Nephron (organoid): Measurements from ENCODE around the gene TSGA10.
A peak's percentile ranks its signal among the peaks of the same experiment; 100 is the strongest.
"Not testable (repeated sequence)": the region's sequence is repeated elsewhere in the genome, so short reads cannot be mapped to it uniquely, and the experiment has no call there.

ENCODE experiments used
- H3K27ac Mint-ChIP-seq, 3 experiments: 2 replicates each; pipeline ENCODE4 v1.8.0; 2020; ENCODE audit warnings: mixed read lengths in 3 of 3, mild to moderate bottlenecking in 2 of 3, moderate library complexity in 1 of 3
- H3K27me3 Mint-ChIP-seq: 2 replicates; pipeline ENCODE4 v1.8.0; 2021; ENCODE audit warnings: low read depth, mild to moderate bottlenecking, moderate library complexity, mixed read lengths
- H3K36me3 Mint-ChIP-seq: 2 replicates; pipeline ENCODE4 v1.8.0; 2020; ENCODE audit warnings: low read depth, mixed read lengths
- H3K4me1 Mint-ChIP-seq: 2 replicates; pipeline ENCODE4 v1.8.0; 2020; ENCODE audit warnings: mixed read lengths
- H3K4me3 Mint-ChIP-seq, 3 experiments: 2 replicates each; pipeline ENCODE4 v1.8.0; 2020; ENCODE audit warnings: mild to moderate bottlenecking in 3 of 3, mixed read lengths in 3 of 3, moderate library complexity in 2 of 3
- H3K9me3 Mint-ChIP-seq: 2 replicates; pipeline ENCODE4 v1.8.0; 2020; ENCODE audit warnings: mixed read lengths
- CTCF ChIP-seq, 3 experiments: fragments of 200-600 bp; sonication (generic); IDR thresholded peaks; one replicate each; pipeline ENCODE4 v1.5.0; 2021; ENCODE audit warnings: antibody characterized with exemption in 3 of 3; ENCODE audit not compliant: unreplicated experiment in 3 of 3

Gene TSGA10

GRCh38 chr2:99081891-99082290, 72.9 kb downstream of the TSGA10 start:
- H3K36me3 Mint-ChIP-seq, result no peaks in the 10 kb centered on the region
- no peak overlapping the region for H3K27ac Mint-ChIP-seq
- H3K9me3 Mint-ChIP-seq, result no peaks in the 10 kb centered on the region
- H3K4me3 Mint-ChIP-seq, result no peak overlapping the region
- TF ChIP-seq CTCF (IDR thresholded peaks at IDR 0.05; ENCODE audit: unreplicated experiment in 3 of 3), result no peak
- H3K27me3 Mint-ChIP-seq, result no peaks in the 10 kb centered on the region
- no peaks in the 10 kb centered on the region for H3K4me1 Mint-ChIP-seq

GRCh38 chr2:99079226-99079625, 75.5 kb downstream of the TSGA10 start:
- no peak for TF ChIP-seq CTCF (IDR thresholded peaks at IDR 0.05; ENCODE audit: unreplicated experiment in 3 of 3)
- no peak overlapping the region for H3K27ac Mint-ChIP-seq
- H3K27me3 Mint-ChIP-seq, result no peaks in the 10 kb centered on the region
- no peaks in the 10 kb centered on the region for H3K36me3 Mint-ChIP-seq
- H3K4me3 Mint-ChIP-seq, result no peak overlapping the region
- no peaks in the 10 kb centered on the region for H3K9me3 Mint-ChIP-seq
- H3K4me1 Mint-ChIP-seq, result no peaks in the 10 kb centered on the region

GRCh38 chr2:99072551-99072950, 82.2 kb downstream of the TSGA10 start:
- no peaks in the 10 kb centered on the region for H3K4me1 Mint-ChIP-seq
- H3K4me3 Mint-ChIP-seq, result no peak overlapping the region
- no peaks in the 10 kb centered on the region for H3K36me3 Mint-ChIP-seq
- TF ChIP-seq CTCF (IDR thresholded peaks at IDR 0.05; ENCODE audit: unreplicated experiment in 3 of 3), result no peak
- H3K9me3 Mint-ChIP-seq, result no peaks in the 10 kb centered on the region
- H3K27me3 Mint-ChIP-seq, result no peaks in the 10 kb centered on the region
- no peak overlapping the region for H3K27ac Mint-ChIP-seq

GRCh38 chr2:99067871-99068625, 86.7 kb downstream of the TSGA10 start:
- H3K36me3 Mint-ChIP-seq, result no peaks in the 10 kb centered on the region
- TF ChIP-seq CTCF (IDR thresholded peaks at IDR 0.05; ENCODE audit: unreplicated experiment in 3 of 3), result no peak
- no peak overlapping the region for H3K4me3 Mint-ChIP-seq
- H3K9me3 Mint-ChIP-seq, result no peaks in the 10 kb centered on the region
- H3K27ac Mint-ChIP-seq, result no peak overlapping the region
- no peaks in the 10 kb centered on the region for H3K4me1 Mint-ChIP-seq
- H3K27me3 Mint-ChIP-seq, result no peaks in the 10 kb centered on the region

- Mint-ChIP-seq H3K27me3 (no peaks in the 10 kb centered on the region), H3K4me1 (no peaks in the 10 kb centered on the region), H3K9me3 (no peaks in the 10 kb centered on the region)
Measured at GRCh38 chr2:99066075-99066958, 88.4 kb downstream of the TSGA10 start.

GRCh38 chr2:99049187-99049586, 105.6 kb downstream of the TSGA10 start:
- not testable (repeated sequence) for H3K4me3 Mint-ChIP-seq, H3K27me3 Mint-ChIP-seq, H3K4me1 Mint-ChIP-seq, H3K27ac Mint-ChIP-seq
- Mint-ChIP-seq H3K9me3 (peaks cover 53% of the 10 kb centered on the region), H3K36me3 (peaks cover 15% of the 10 kb centered on the region)

More at GRCh38 chr2:99066075-99066958, 88.4 kb downstream of the TSGA10 start:
- Mint-ChIP-seq H3K36me3 (no peaks in the 10 kb centered on the region), H3K27ac (no peak overlapping the region), H3K4me3 (no peak overlapping the region)
- TF ChIP-seq CTCF (IDR thresholded peaks at IDR 0.05; ENCODE audit: unreplicated experiment in 3 of 3), result peak; percentile 43 to 60 (median 52)

- not testable (repeated sequence) for H3K4me1 Mint-ChIP-seq, H3K4me3 Mint-ChIP-seq, H3K27me3 Mint-ChIP-seq, H3K27ac Mint-ChIP-seq
- H3K36me3 Mint-ChIP-seq, result peaks cover 14% of the 10 kb centered on the region
- peaks cover 22% of the 10 kb centered on the region for H3K9me3 Mint-ChIP-seq
Measured at GRCh38 chr2:99040736-99041300, 113.9 kb downstream of the TSGA10 start.
